Activated effector memory CD4-positive, alpha-beta T cell treated with Interleukin-2 at 50 U/mL for 16 hours (primary cell): ENCODE results near the gene SLC16A12.
"Not testable (repeated sequence)": the region's sequence is repeated elsewhere in the genome, so short reads cannot be mapped to it uniquely, and the experiment has no call there.

Experiments
- DNase-seq: peaks from one replicate; pipeline ENCODE4 v3.0.0-alpha.2; 2020

The SLC16A12 gene

GRCh38 chr10:89547853-89548513 lies 12.6 kb upstream of the SLC16A12 start:
- no peak for DNase-seq

DNA sequence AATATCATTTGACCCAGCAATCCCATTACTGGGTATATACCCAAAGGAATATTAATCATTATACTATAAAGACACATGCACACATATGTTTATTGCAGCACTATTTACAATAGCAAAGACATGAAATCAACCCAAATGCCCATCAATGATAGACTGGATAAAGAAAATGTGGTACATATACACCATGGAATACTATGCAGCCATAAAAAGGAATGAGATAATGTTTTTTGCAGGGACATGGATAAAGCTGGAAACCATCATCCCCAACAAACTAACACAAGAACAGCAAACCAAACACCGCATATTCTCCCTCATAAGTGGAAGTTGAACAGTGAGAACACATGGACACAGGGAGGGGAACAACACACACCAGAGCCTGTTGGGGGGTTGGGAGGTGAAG lies 11.3 kb upstream of the SLC16A12 start:
- DNase-seq: not testable (repeated sequence)

GRCh38 chr10:89543841-89544240 lies 8.4 kb upstream of the SLC16A12 start:
- no peak for DNase-seq

GRCh38 chr10:89540420-89540949 lies 5.1 kb upstream of the SLC16A12 start:
- DNase-seq: no peak

DNA sequence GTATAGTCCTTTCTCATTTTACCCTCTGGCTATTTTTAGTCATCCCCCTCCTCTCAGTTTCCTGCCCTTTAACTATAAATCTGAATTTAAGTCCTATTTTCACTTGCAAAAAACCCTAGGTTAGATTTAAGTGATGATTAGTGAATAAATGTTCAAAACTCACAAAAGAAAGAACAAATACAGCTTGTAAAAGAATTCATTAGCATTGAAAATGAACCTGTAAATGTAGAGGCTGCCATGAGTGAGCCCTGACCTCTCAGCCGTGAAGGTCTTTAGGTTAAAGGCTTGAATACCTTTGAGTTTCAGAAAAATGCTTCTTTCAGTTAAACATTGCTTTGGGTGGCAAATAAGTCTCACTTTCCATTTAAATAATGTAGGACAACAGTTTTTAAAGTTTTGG lies 2.0 kb upstream of the SLC16A12 start:
- no peak for DNase-seq

DNA sequence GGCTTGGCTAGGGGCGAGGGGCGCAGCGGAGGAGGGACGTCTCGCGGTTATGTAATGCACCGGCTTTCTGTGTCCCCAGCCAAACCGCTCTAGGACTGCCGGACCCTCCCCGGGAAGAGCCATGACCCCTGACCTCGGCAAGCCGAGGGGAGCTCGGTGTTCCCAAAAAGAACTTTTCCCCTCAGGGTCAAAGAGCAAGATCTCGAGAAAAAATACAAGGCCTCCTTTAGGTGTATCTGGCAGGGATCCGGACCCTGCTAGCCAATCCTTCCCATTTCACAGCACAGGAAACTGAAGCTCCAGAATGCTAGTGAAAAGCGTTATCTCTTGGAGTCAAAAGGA lies 590 bp upstream of the SLC16A12 start:
- no peak for DNase-seq

DNA sequence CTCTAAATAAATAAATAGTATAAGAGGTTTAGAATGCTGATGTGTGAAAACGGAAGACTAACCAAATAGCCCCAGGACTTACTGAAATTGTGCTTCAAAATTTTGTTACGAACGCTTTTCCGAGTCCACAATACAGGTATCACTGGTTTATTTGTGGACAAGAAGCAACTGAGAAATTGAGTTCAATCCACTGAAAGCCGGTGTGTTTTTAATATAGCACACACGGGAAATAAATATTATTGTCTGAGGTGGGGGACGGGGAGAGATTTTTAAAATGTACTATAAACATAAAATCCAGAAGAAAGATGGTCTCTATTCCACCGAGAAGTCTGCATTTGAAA lies 598 bp downstream of the SLC16A12 start:
- DNase-seq: no peak

- no peak for DNase-seq
Measured at GRCh38 chr10:89532476-89532875, 2.9 kb downstream of the SLC16A12 start.

GRCh38 chr10:89531359-89531758 lies 4.0 kb downstream of the SLC16A12 start:
- DNase-seq: no peak

GRCh38 chr10:89529711-89530110 lies 5.7 kb downstream of the SLC16A12 start:
- DNase-seq: not testable (repeated sequence)

DNA sequence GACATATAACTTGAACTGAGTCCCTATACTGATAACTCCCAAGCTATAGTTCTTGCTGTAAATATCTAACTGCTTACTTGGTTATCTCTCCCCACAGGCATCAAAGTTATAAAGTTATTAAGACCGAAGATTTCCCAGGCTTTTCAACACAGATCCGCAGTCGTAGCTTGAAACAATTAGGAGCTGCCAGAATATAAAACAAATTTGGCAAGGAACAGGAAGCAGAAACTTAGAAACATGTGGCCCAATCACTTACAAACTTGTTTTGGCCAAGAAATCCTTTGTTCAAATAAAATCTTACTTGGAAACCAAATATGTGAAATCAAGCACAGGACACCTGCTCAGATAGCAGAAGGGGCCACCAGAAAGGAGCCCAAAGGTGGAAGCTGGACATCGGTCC lies 9.0 kb downstream of the SLC16A12 start:
- no peak for DNase-seq

GRCh38 chr10:89525556-89525955 lies 9.8 kb downstream of the SLC16A12 start:
- DNase-seq: no peak

DNA sequence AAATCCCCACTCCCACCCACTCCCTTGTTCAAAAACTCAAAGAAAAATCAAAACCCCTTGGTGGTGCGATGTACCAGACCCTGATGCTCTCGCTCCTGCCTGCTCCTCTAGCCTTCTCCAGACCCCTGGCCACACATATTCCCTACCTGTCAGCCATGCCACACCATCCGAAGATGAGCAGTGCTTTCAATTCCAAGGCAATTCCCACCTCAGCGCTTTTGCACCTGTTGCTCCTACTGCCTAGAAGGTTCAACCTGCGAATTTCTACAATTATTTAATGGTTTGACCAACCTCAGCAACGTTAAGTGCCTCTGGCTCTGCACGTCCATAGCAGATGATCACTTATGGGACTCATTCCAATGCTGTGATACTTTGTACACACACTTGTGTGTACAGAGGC lies 11.1 kb downstream of the SLC16A12 start:
- no peak for DNase-seq

DNA sequence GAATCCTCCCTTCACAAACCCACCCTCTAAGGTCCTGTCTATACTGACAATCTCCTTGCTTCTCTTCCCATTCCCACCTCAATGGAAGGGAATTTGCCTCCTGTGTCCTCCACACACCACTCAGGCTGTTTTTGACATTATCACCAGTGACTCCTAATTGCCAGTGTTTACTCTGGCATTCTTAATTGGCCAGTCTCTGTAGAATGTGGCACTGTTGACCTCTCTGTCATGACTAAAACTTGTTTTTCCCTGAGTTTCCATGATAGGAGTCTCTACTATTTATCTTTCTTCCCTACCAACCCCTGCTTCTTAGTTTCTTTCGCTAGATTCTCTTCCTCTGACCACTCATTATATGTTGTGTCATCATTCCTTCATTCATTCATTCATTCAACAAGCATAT lies 12.1 kb downstream of the SLC16A12 start:
- DNase-seq: no peak

- no peak for DNase-seq
Measured at GRCh38 chr10:89522463-89522862, 12.9 kb downstream of the SLC16A12 start.

- DNase-seq: no peak
Measured at GRCh38 chr10:89521368-89521767, 14.0 kb downstream of the SLC16A12 start.

- no peak for DNase-seq
Measured at GRCh38 chr10:89520706-89521105, 14.7 kb downstream of the SLC16A12 start.

GRCh38 chr10:89518876-89519842 lies 16.2 kb downstream of the SLC16A12 start:
- DNase-seq: no peak

- DNase-seq: no peak
Measured at GRCh38 chr10:89518108-89518507, 17.3 kb downstream of the SLC16A12 start.

GRCh38 chr10:89516149-89516832 lies 19.1 kb downstream of the SLC16A12 start:
- DNase-seq: no peak

- DNase-seq: no peak
Measured at GRCh38 chr10:89515031-89515841, 20.2 kb downstream of the SLC16A12 start.

- no peak for DNase-seq
Measured at GRCh38 chr10:89513206-89513605, 22.2 kb downstream of the SLC16A12 start.
